ENCODE measurements around the gene PIGV. TPM values are rescaled to one million over a fixed set of nuclear protein-coding genes. Genes with fewer than 3 reads are reported as not detected.

PIGV gene
- polyA plus RNA-seq, 1 donor (not counting 4 experiments of a cell fraction or from before 2014, with no cell fraction given) = 14.2 TPM

- H3K4me1 ChIP-seq (ENCODE audit: control insufficient read depth, extremely low read depth, insufficient read depth, low read length) = no peaks in the 10 kb centered on the region
- H3K4me3 ChIP-seq (ENCODE audit: control insufficient read depth in 2 of 3, extremely low read depth in 1 of 3, insufficient read depth in 2 of 3, low read depth in 1 of 3, low read length in 3 of 3) = no peak overlapping the region
- TF ChIP-seq EZH2 (IDR thresholded peaks at IDR 0.05; ENCODE audit: low read length) (no peak), CTCF (optimal IDR thresholded peaks at IDR 0.05 in 1 of 3, IDR thresholded peaks at IDR 0.05 in 1 of 3, conservative IDR thresholded peaks at IDR 0.05 in 1 of 3; ENCODE audit: extremely low read depth in 1 of 3, insufficient read depth in 2 of 3, low read length in 3 of 3) (no peak)
- H3K9ac ChIP-seq (ENCODE audit: control insufficient read depth, extremely low read depth, insufficient read depth, low read length) = no peak overlapping the region
- H3K27ac ChIP-seq (ENCODE audit: control insufficient read depth, insufficient read depth, low read length) = no peak overlapping the region
- no peak overlapping the region for H2AFZ ChIP-seq (ENCODE audit: control insufficient read depth, low read length)
- FAIRE-seq = no peak
- dilution Hi-C loops (cut with MboI; ENCODE audit: extremely low pct_ligation_motif_present, low sequenced_read_pairs) = no loop called here
- no peaks in the 10 kb centered on the region for H4K20me1 ChIP-seq (ENCODE audit: control insufficient read depth, extremely low read depth, insufficient read depth, low read length)
- H3K36me3 ChIP-seq (ENCODE audit: control insufficient read depth in 2 of 2, extremely low read depth in 1 of 2, insufficient read depth in 2 of 2, low read length in 2 of 2) = peaks cover 26 to 35% of the 10 kb centered on the region in 2 experiments
- H3K79me2 ChIP-seq (ENCODE audit: control insufficient read depth, insufficient read depth, low read length) = peaks cover 4% of the 10 kb centered on the region
- H3K4me2 ChIP-seq (ENCODE audit: control insufficient read depth, extremely low read depth, insufficient read depth, low read depth, low read length) = no peak overlapping the region
- H3K9me1 ChIP-seq (ENCODE audit: control insufficient read depth, extremely low read depth, insufficient read depth, low read length) = no peaks in the 10 kb centered on the region
- no peaks in the 10 kb centered on the region for H3K27me3 ChIP-seq (ENCODE audit: control insufficient read depth, extremely low read depth, insufficient read depth, low read length)
- no peaks in the 10 kb centered on the region for H3K9me3 ChIP-seq (ENCODE audit: control insufficient read depth, low read depth, low read length)
- DNase-seq (ENCODE audit: low read depth, low spot score) = no peak
Measured at GRCh38 chr1:26780344-26780957, 7.3 kb upstream of the PIGV start.

GRCh38 chr1:26781206-26781825 is 6.4 kb upstream of the PIGV start:
- Histone ChIP-seq H2AFZ (ENCODE audit: control insufficient read depth, low read length) (no peak overlapping the region), H3K4me2 (ENCODE audit: control insufficient read depth, extremely low read depth, insufficient read depth, low read depth, low read length) (no peak overlapping the region), H3K4me1 (ENCODE audit: control insufficient read depth, extremely low read depth, insufficient read depth, low read length) (peaks cover 7% of the 10 kb centered on the region), H4K20me1 (ENCODE audit: control insufficient read depth, extremely low read depth, insufficient read depth, low read length) (no peaks in the 10 kb centered on the region), H3K9me3 (ENCODE audit: control insufficient read depth, low read depth, low read length) (no peaks in the 10 kb centered on the region), H3K27ac (ENCODE audit: control insufficient read depth, insufficient read depth, low read length) (no peak overlapping the region), H3K36me3 (ENCODE audit: control insufficient read depth in 2 of 2, extremely low read depth in 1 of 2, insufficient read depth in 2 of 2, low read length in 2 of 2) (peaks cover 24 to 32% of the 10 kb centered on the region in 2 experiments), H3K9me1 (ENCODE audit: control insufficient read depth, extremely low read depth, insufficient read depth, low read length) (no peaks in the 10 kb centered on the region), H3K27me3 (ENCODE audit: control insufficient read depth, extremely low read depth, insufficient read depth, low read length) (no peaks in the 10 kb centered on the region), H3K79me2 (ENCODE audit: control insufficient read depth, insufficient read depth, low read length) (peaks cover 4% of the 10 kb centered on the region), H3K4me3 (ENCODE audit: control insufficient read depth in 2 of 3, extremely low read depth in 1 of 3, insufficient read depth in 2 of 3, low read depth in 1 of 3, low read length in 3 of 3) (no peak overlapping the region), H3K9ac (ENCODE audit: control insufficient read depth, extremely low read depth, insufficient read depth, low read length) (no peak overlapping the region)
- TF ChIP-seq CTCF (optimal IDR thresholded peaks at IDR 0.05 in 1 of 3, IDR thresholded peaks at IDR 0.05 in 1 of 3, conservative IDR thresholded peaks at IDR 0.05 in 1 of 3; ENCODE audit: extremely low read depth in 1 of 3, insufficient read depth in 2 of 3, low read length in 3 of 3) (no peak), EZH2 (IDR thresholded peaks at IDR 0.05; ENCODE audit: low read length) (no peak)
- no peak for DNase-seq (ENCODE audit: low read depth, low spot score)
- dilution Hi-C loops (cut with MboI; ENCODE audit: extremely low pct_ligation_motif_present, low sequenced_read_pairs) = no loop called here
- FAIRE-seq = no peak
